GM12873 (cell line): ENCODE measurements around the gene INAVA.

Experiments
- CTCF ChIP-seq: IDR thresholded peaks from 2 replicates; pipeline ENCODE4 v1.5.1; 2012; ENCODE audit warnings: low read depth, mild to moderate bottlenecking, moderate library complexity, low read length, control low read depth; ENCODE audit not compliant: insufficient read depth; ENCODE audit errors: missing control alignments

The INAVA gene

GRCh38 chr1:200949626-200950025 lies 54.9 kb downstream of the INAVA start:
- no peak for TF ChIP-seq CTCF

- no peak for TF ChIP-seq CTCF
Observed at GRCh38 chr1:200951016-200951415, 56.3 kb downstream of the INAVA start.

GRCh38 chr1:200954434-200954833 lies 59.7 kb downstream of the INAVA start:
- no peak for TF ChIP-seq CTCF

GRCh38 chr1:200958597-200958996 lies 63.9 kb downstream of the INAVA start:
- TF ChIP-seq CTCF = no peak

GRCh38 chr1:200959411-200959921 lies 64.8 kb downstream of the INAVA start:
- no peak for TF ChIP-seq CTCF

- no peak for TF ChIP-seq CTCF
Observed at GRCh38 chr1:200960236-200960947, 65.7 kb downstream of the INAVA start.

- TF ChIP-seq CTCF = no peak
Observed at GRCh38 chr1:200960948-200961340, 66.2 kb downstream of the INAVA start.
